Measurements from ENCODE around the gene CCDC81. TPM values are rescaled to one million over a fixed set of nuclear protein-coding genes. Genes with fewer than 3 reads are reported as not detected.
"Not testable (repeated sequence)": the region's sequence is repeated elsewhere in the genome, so short reads cannot be mapped to it uniquely, and the experiment has no call there.

CCDC81 gene
- total RNA-seq, 2 donors from 2014 or later = 33.3 to 34.0 TPM

GRCh38 chr11:86422371-86422770, 47.7 kb downstream of the CCDC81 start:
- no peak for TF ChIP-seq CTCF (conservative IDR thresholded peaks at IDR 0.05)
- Mint-ChIP-seq H3K4me1 (peaks cover 44% of the 10 kb centered on the region), H3K27me3 (ENCODE audit: insufficient read depth) (peaks cover 2% of the 10 kb centered on the region), H3K4me3 (peak overlapping the region; percentile 84), H3K9me3 (peaks cover 21% of the 10 kb centered on the region), H3K36me3 (ENCODE audit: low read depth) (peaks cover 24% of the 10 kb centered on the region), H3K27ac (peak overlapping the region; percentile 99)
- H3K4me1 ChIP-seq (ENCODE audit: control insufficient read depth, insufficient read depth, low read length) = peaks cover 14% of the 10 kb centered on the region
- 58 to 84% methylated on average over 6 to 12 of the region's 12 CpGs for WGBS, 2 experiments (ENCODE audit: insufficient coverage in 1 of 2, insufficient read length in 1 of 2)
- peak overlapping the region; percentile 99 for H3K9ac ChIP-seq (ENCODE audit: extremely low read depth, low read length, poor library complexity, severe bottlenecking)
- H3K27ac ChIP-seq (ENCODE audit: low read depth, low read length) = peak overlapping the region; percentile 74
- no peaks in the 10 kb centered on the region for H3K27me3 ChIP-seq (ENCODE audit: control insufficient read depth, insufficient read depth, low read length, poor library complexity, severe bottlenecking)
- H3K9me3 ChIP-seq (ENCODE audit: control insufficient read depth, low read length) = peaks cover 23% of the 10 kb centered on the region
- H3K4me3 ChIP-seq (ENCODE audit: low read length) = peak overlapping the region; percentile 93
- no peak for DNase-seq
- H3K36me3 ChIP-seq (ENCODE audit: control insufficient read depth, insufficient read depth, low read length) = peaks cover 24% of the 10 kb centered on the region

GRCh38 chr11:86423488-86423887, 48.8 kb downstream of the CCDC81 start:
- Mint-ChIP-seq H3K9me3 (peaks cover 31% of the 10 kb centered on the region), H3K27ac (peak overlapping the region; percentile 99), H3K36me3 (ENCODE audit: low read depth) (peaks cover 35% of the 10 kb centered on the region), H3K4me3 (peak overlapping the region; percentile 84), H3K4me1 (peaks cover 43% of the 10 kb centered on the region)
- DNase-seq = peak; percentile 55
- 26 to 64% methylated on average over 2 to 4 of the region's 4 CpGs for WGBS, 2 experiments (ENCODE audit: insufficient coverage in 1 of 2, insufficient read length in 1 of 2)
- H3K27me3 Mint-ChIP-seq (ENCODE audit: insufficient read depth); H3K27me3 ChIP-seq (ENCODE audit: control insufficient read depth, insufficient read depth, low read length, poor library complexity, severe bottlenecking): not testable (repeated sequence)
- peak overlapping the region; percentile 99 for H3K9ac ChIP-seq (ENCODE audit: extremely low read depth, low read length, poor library complexity, severe bottlenecking)
- peak overlapping the region; percentile 74 for H3K27ac ChIP-seq (ENCODE audit: low read depth, low read length)
- peaks cover 34% of the 10 kb centered on the region for H3K9me3 ChIP-seq (ENCODE audit: control insufficient read depth, low read length)
- peak overlapping the region; percentile 93 for H3K4me3 ChIP-seq (ENCODE audit: low read length)
- H3K36me3 ChIP-seq (ENCODE audit: control insufficient read depth, insufficient read depth, low read length) = peaks cover 35% of the 10 kb centered on the region
- peaks cover 14% of the 10 kb centered on the region for H3K4me1 ChIP-seq (ENCODE audit: control insufficient read depth, insufficient read depth, low read length)

- no peak overlapping the region for H3K27ac Mint-ChIP-seq
- no peak for DNase-seq
- H3K36me3 ChIP-seq (ENCODE audit: control insufficient read depth, insufficient read depth, low read length) = peaks cover 74% of the 10 kb centered on the region
- peaks cover 17% of the 10 kb centered on the region for H3K4me1 Mint-ChIP-seq
- TF ChIP-seq CTCF (conservative IDR thresholded peaks at IDR 0.05) = no peak
- peak overlapping the region; percentile 93 for H3K4me3 ChIP-seq (ENCODE audit: low read length)
- H3K9me3 ChIP-seq (ENCODE audit: control insufficient read depth, low read length) = peaks cover 74% of the 10 kb centered on the region
- H3K4me1 ChIP-seq (ENCODE audit: control insufficient read depth, insufficient read depth, low read length) = no peaks in the 10 kb centered on the region
- H3K27me3 ChIP-seq (ENCODE audit: control insufficient read depth, insufficient read depth, low read length, poor library complexity, severe bottlenecking) = no peaks in the 10 kb centered on the region
- no peak overlapping the region for H3K9ac ChIP-seq (ENCODE audit: extremely low read depth, low read length, poor library complexity, severe bottlenecking)
- no peak overlapping the region for H3K27ac ChIP-seq (ENCODE audit: low read depth, low read length)
- peaks cover 39% of the 10 kb centered on the region for H3K9me3 Mint-ChIP-seq
- peaks cover 2% of the 10 kb centered on the region for H3K27me3 Mint-ChIP-seq (ENCODE audit: insufficient read depth)
- no peak overlapping the region for H3K4me3 Mint-ChIP-seq
- peaks cover 71% of the 10 kb centered on the region for H3K36me3 Mint-ChIP-seq (ENCODE audit: low read depth)
These were observed 52.8 kb downstream of the CCDC81 start for GRCh38 chr11:86427441-86427840.

GRCh38 chr11:86431258-86431657, 56.6 kb downstream of the CCDC81 start:
- H3K4me3 ChIP-seq (ENCODE audit: low read length) = no peak overlapping the region
- peaks cover 62% of the 10 kb centered on the region for H3K9me3 ChIP-seq (ENCODE audit: control insufficient read depth, low read length)
- WGBS, 2 experiments (ENCODE audit: insufficient coverage in 1 of 2, insufficient read length in 1 of 2) = 94 to 99% methylated on average over 30 to 37 of the region's 37 CpGs
- TF ChIP-seq CTCF (conservative IDR thresholded peaks at IDR 0.05) = no peak
- H3K36me3 Mint-ChIP-seq (ENCODE audit: low read depth) = peaks cover 84% of the 10 kb centered on the region
- DNase-seq = no peak
- H3K4me1 ChIP-seq (ENCODE audit: control insufficient read depth, insufficient read depth, low read length) = no peaks in the 10 kb centered on the region
- no peaks in the 10 kb centered on the region for H3K4me1 Mint-ChIP-seq
- no peak overlapping the region for H3K4me3 Mint-ChIP-seq
- H3K27ac ChIP-seq (ENCODE audit: low read depth, low read length) = no peak overlapping the region
- peaks cover 33% of the 10 kb centered on the region for H3K9me3 Mint-ChIP-seq
- no peak overlapping the region for H3K27ac Mint-ChIP-seq
- peaks cover 83% of the 10 kb centered on the region for H3K36me3 ChIP-seq (ENCODE audit: control insufficient read depth, insufficient read depth, low read length)
- no peaks in the 10 kb centered on the region for H3K27me3 ChIP-seq (ENCODE audit: control insufficient read depth, insufficient read depth, low read length, poor library complexity, severe bottlenecking)
- no peak overlapping the region for H3K9ac ChIP-seq (ENCODE audit: extremely low read depth, low read length, poor library complexity, severe bottlenecking)
- peaks cover 2% of the 10 kb centered on the region for H3K27me3 Mint-ChIP-seq (ENCODE audit: insufficient read depth)

- not testable (repeated sequence) for H3K4me3 Mint-ChIP-seq; H3K9ac ChIP-seq (ENCODE audit: extremely low read depth, low read length, poor library complexity, severe bottlenecking); H3K4me1 ChIP-seq (ENCODE audit: control insufficient read depth, insufficient read depth, low read length); H3K4me3 ChIP-seq (ENCODE audit: low read length); H3K27ac Mint-ChIP-seq; H3K4me1 Mint-ChIP-seq; H3K27me3 ChIP-seq (ENCODE audit: control insufficient read depth, insufficient read depth, low read length, poor library complexity, severe bottlenecking); H3K27me3 Mint-ChIP-seq (ENCODE audit: insufficient read depth); H3K27ac ChIP-seq (ENCODE audit: low read depth, low read length); DNase-seq
- 97% methylated on average over 12 to 38 of the region's 38 CpGs for WGBS, 2 experiments (ENCODE audit: insufficient coverage in 1 of 2, insufficient read length in 1 of 2)
- peaks cover 12% of the 10 kb centered on the region for H3K9me3 Mint-ChIP-seq
- H3K9me3 ChIP-seq (ENCODE audit: control insufficient read depth, low read length) = peaks cover 40% of the 10 kb centered on the region
- H3K36me3 ChIP-seq (ENCODE audit: control insufficient read depth, insufficient read depth, low read length) = peaks cover 69% of the 10 kb centered on the region
- H3K36me3 Mint-ChIP-seq (ENCODE audit: low read depth) = peaks cover 70% of the 10 kb centered on the region
These were observed 58.8 kb downstream of the CCDC81 start for GRCh38 chr11:86433361-86434095.
